ENCODE measurements around the gene EFCAB11. TPM values are rescaled to one million over a fixed set of nuclear protein-coding genes. Genes with fewer than 3 reads are reported as not detected.

EFCAB11 gene
- total and polyA plus RNA-seq, 9 of the 15 experiments (the other 6 are each of a cell fraction or from before 2014, with no cell fraction given): 13.4 to 37.9 (median 17.4) TPM

DNA sequence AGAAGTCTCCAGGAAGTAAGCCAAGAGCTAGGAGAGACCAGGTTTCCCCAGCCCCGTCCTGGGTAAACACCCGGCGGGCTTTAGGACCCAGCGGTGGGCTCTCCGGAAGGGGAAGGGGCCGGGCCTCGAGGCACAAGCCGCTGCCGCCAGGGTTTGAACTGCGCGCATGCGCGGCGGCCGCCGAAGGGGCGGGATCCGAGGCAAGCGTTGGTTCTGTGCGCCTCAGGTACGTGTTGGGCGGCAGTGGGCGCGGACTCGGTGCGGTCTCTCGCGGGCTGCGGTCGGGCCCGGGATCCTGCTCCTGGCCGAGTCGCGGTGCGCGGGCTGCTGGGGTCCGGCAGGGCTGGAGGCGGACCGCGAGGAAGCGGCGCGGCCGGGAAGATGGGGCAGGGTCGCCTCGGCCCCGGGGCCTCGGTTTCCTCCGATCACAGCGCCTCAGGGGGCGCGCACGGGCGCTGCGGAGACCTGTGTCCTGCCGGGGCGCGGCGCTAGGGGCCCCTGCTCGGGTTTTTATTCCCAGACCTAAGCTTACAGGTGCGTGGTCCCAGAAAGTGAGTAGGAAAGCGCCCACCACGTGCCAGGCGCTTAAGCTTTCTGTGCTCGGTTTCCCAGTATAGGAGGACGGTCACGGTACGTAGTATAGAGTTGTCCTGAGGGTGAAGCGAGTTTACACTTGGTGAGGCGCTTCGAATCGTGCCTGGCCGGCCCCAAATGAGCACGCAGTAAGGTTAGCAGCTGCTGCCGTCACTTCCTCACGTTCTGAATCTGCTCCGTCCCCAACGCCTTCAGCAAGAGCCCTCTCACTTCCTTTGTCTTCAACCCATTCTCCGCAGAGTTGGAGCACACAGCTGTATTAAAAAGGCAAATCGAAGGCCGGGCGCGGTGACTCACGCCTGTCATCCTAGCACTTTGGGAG lies 1.5 kb upstream of the EFCAB11 start, which contains the start of gene TDP1 (continued):
- TF ChIP-seq BCLAF1 (IDR thresholded peaks at IDR 0.05; ENCODE audit: borderline replicate concordance in 1 of 2, control insufficient read depth in 1 of 2, low read depth in 2 of 2, low read length in 1 of 2) (no peak), RBBP5 (IDR thresholded peaks at IDR 0.05; ENCODE audit: borderline replicate concordance, insufficient read depth, low read length, poor library complexity, severe bottlenecking) (no peak), KLF16 (IDR thresholded peaks at IDR 0.05) (no peak), TCFL5 (CRISPR knock-in tag; conservative IDR thresholded peaks at IDR 0.05) (no peak), ADNP (tag; IDR thresholded peaks at IDR 0.05) (no peak), SRSF7 (optimal IDR thresholded peaks at IDR 0.05; ENCODE audit: low read depth, low read length) (no peak), PHB2 (IDR thresholded peaks at IDR 0.05; ENCODE audit: low read depth) (no peak), HIVEP1 (CRISPR knock-in tag; IDR thresholded peaks at IDR 0.05) (no peak), CBFB (CRISPR knock-in tag; IDR thresholded peaks at IDR 0.05) (no peak), SFPQ (IDR thresholded peaks at IDR 0.05; ENCODE audit: low read depth, low read length) (no peak), ZNF165 (CRISPR knock-in tag; IDR thresholded peaks at IDR 0.05; ENCODE audit: borderline replicate concordance) (no peak), ZNF436 (CRISPR knock-in tag; IDR thresholded peaks at IDR 0.05) (no peak), CEBPB (tag; IDR thresholded peaks at IDR 0.05) (no peak), MCM3 (IDR thresholded peaks at IDR 0.05) (no peak), RBM34 (IDR thresholded peaks at IDR 0.05; ENCODE audit: borderline replicate concordance, insufficient read depth, low read length) (no peak), ASH1L (IDR thresholded peaks at IDR 0.05; ENCODE audit: borderline replicate concordance, low read depth, partially characterized antibody) (no peak), ZNF146 (CRISPR knock-in tag; IDR thresholded peaks at IDR 0.05; ENCODE audit: unreplicated experiment) (no peak)
- TF ChIP-seq, protein P1, sequence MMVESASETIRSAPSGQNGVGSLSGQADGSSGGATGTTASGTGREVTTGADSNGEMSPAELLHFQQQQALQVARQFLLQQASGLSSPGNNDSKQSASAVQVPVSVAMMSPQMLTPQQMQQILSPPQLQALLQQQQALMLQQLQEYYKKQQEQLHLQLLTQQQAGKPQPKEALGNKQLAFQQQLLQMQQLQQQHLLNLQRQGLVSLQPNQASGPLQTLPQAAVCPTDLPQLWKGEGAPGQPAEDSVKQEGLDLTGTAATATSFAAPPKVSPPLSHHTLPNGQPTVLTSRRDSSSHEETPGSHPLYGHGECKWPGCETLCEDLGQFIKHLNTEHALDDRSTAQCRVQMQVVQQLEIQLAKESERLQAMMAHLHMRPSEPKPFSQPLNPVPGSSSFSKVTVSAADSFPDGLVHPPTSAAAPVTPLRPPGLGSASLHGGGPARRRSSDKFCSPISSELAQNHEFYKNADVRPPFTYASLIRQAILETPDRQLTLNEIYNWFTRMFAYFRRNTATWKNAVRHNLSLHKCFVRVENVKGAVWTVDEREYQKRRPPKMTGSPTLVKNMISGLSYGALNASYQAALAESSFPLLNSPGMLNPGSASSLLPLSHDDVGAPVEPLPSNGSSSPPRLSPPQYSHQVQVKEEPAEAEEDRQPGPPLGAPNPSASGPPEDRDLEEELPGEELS (CRISPR knock-in tag; IDR thresholded peaks at IDR 0.05; ENCODE audit: borderline replicate concordance): no peak
- TF ChIP-seq, protein P2, sequence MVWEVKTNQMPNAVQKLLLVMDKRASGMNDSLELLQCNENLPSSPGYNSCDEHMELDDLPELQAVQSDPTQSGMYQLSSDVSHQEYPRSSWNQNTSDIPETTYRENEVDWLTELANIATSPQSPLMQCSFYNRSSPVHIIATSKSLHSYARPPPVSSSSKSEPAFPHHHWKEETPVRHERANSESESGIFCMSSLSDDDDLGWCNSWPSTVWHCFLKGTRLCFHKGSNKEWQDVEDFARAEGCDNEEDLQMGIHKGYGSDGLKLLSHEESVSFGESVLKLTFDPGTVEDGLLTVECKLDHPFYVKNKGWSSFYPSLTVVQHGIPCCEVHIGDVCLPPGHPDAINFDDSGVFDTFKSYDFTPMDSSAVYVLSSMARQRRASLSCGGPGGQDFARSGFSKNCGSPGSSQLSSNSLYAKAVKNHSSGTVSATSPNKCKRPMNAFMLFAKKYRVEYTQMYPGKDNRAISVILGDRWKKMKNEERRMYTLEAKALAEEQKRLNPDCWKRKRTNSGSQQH (CRISPR knock-in tag; IDR thresholded peaks at IDR 0.05): no peak
